22Rv1 (cell line): ENCODE data around the gene CNEP1R1.

Source experiments
- CTCF ChIP-seq: fragments of 450-650 bp; IDR thresholded peaks from 2 replicates; pipeline ENCODE4 v1.5.1; 2017; ENCODE audit warnings: mild to moderate bottlenecking
- ZFX ChIP-seq: fragments of 450-650 bp; IDR thresholded peaks from 2 replicates; pipeline ENCODE4 v1.6.1; 2017; ENCODE audit warnings: antibody characterized with exemption, borderline replicate concordance

DNA sequence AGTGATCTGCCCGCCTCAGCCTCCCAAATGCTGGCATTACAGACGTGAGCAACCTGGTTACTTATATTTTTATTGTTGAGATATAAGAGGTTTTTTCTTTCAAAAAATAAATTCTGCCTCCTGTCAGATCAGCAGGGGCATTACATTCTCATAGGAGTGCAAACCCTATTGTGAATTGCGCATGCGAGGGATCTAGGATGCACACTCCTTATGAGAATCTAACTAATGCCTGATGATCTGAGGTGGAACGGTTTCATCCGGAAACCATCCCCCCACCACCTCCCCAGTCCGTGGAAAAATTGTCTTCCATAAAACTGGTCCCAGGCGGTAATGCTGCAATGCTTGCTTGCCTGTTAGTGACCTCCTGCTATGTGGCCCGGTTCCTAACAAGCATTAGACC lies 7.5 kb upstream of the CNEP1R1 start:
- TF ChIP-seq CTCF = no peak
- TF ChIP-seq ZFX = no peak
